Right lobe of liver (tissue), 6 donors: ENCODE measurements around the gene NEURL4. TPM values are rescaled to one million over a fixed set of nuclear protein-coding genes. Genes with fewer than 3 reads are reported as not detected.

Source experiments
- ATAC-seq, 4 donors: fragments of 200-7000 bp; cut with Tn5 transposase; one replicate each; pipeline ENCODE4 v1.9.1; 2020; ENCODE audit warnings: mild to moderate bottlenecking in 4 of 4, moderate library complexity in 4 of 4
- DNase-seq, 3 donors: peaks; one replicate each; pipeline ENCODE4 v3.0.0-alpha.2; 2020
- H3K27ac ChIP-seq, 3 donors: fragments of 200-600 bp; one replicate each; pipeline ENCODE4 v1.8.0; 2022
- H3K27me3 ChIP-seq, 2 donors: fragments of 200-600 bp; one replicate each; pipeline ENCODE4 v1.8.0; 2022
- H3K36me3 ChIP-seq, 4 donors: fragments of 200-600 bp; sonication (generic) in 1 of 4; one replicate each; pipeline versions ENCODE4 v1.5.1 to v1.8.0; 2017 to 2022; ENCODE audit warnings: control low read depth in 1 of 4
- H3K4me1 ChIP-seq, 4 donors: fragments of 200-600 bp; sonication (generic) in 1 of 4; one replicate each; pipeline versions ENCODE4 v1.5.1 to v1.8.0; 2017 to 2022; ENCODE audit warnings: control low read depth in 1 of 4
- H3K4me3 ChIP-seq, 3 donors: fragments of 200-600 bp; one replicate each; pipeline ENCODE4 v1.8.0; 2022
- H3K9me3 ChIP-seq, 4 donors: fragments of 200-600 bp; sonication (generic) in 1 of 4; one replicate each; pipeline versions ENCODE4 v1.5.1 to v1.8.0; 2017 to 2022; ENCODE audit warnings: control low read depth in 1 of 4
- CTCF ChIP-seq, 4 donors: fragments of 200-600 bp in 3 of 4; fragments of 450-650 bp in 1 of 4; IDR thresholded peaks; one replicate each; pipeline versions ENCODE4 v1.5.1 to v1.8.0; 2016 to 2022; ENCODE audit warnings: antibody characterized with exemption in 4 of 4, mild to moderate bottlenecking in 2 of 4
- POLR2A ChIP-seq: fragments of 450-650 bp; IDR thresholded peaks from one replicate; pipeline ENCODE4 v1.6.1; 2017; ENCODE audit warnings: antibody characterized with exemption, mild to moderate bottlenecking
- WGBS: methylation state at CpG from one replicate; pipeline ENCODE4 v1.1.6; 2018; ENCODE audit warnings: low coverage, low lambda C conversion rate; ENCODE audit not compliant: insufficient coverage; ENCODE audit errors: missing lambda C conversion rate; 5-methylcytosine and 5-hydroxymethylcytosine counted together
- intact Hi-C, 2 donors: fragments of 100-400 bp; cut with DNase I; formaldehyde crosslinking; loops; one replicate each; pipeline versions ENCODE4 v1.11.2 to v1.14.1; 2022
- total RNA-seq, 6 experiments: library from RNA; depleted of rRNA in 2 of 6; stranded (reverse); fragments of >200 nt in 2 of 6; fragmentation: NEBNext Ultra II Directional in 3 of 6; extraction: Animal tissue kit (Norgen Biotek cat#: 25700) in 3 of 6; gene quantifications; one replicate each; pipeline versions ENCODE4 v1.1.0 to v1.2.4, GENCODE V29; 2016 to 2023
- donor health status: DM: no; HTN: yes; CAD: no.
- donor health status: DM: no; HTN: no; CAD: no.
- donor health status: DM: no; HTN: no; CAD: no.
- donor health status: DM: no; HTN: yes; CAD: no.
- donor health status: DM: no; HTN: yes; CAD: no.

The NEURL4 gene
- total RNA-seq, 6 experiments from 2014 or later: 4.2 to 22.1 (median 10.8) TPM

DNA sequence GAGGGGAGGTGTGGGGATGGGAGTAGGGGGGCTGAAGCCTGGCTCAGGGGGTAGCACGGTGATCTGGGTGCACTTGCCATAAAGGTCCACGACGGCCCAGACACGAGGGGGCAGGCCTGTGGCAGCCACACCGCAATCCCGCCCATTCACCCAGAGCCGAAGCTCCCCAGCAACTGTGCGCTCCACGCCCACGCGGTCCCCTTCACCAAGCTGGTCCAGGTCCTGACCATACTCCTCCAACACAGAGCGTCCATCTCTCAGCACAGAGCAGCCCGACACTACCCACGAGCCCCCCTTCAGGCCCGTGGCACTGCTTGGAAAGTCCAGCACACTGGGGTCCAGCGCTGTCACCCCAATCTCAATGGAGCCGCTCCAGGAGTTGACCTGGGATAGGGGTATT lies 1.6 kb downstream of the NEURL4 start:
- intact Hi-C loops: no loop called here
- DNase-seq: no peak

DNA sequence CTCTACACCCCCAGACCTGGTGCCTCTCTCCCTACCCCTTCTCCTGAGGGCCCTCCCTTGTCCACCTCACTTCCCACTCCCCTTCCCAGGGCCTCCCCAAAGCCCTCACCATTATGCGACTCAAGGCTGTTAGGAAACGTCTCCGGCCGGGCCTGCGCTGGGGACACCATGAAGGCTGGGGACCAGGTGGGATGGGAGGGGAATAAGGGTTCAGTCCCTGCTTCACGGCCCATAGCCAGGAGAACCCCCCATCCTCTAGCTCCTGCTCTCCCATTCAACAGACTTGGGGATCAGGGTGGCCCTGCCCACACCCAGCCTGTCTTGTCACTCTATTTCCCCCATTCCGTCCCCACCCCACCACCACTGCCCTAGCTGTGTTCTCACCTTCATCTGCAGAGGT lies 2.1 kb downstream of the NEURL4 start:
- Histone ChIP-seq H3K36me3 (peaks cover 0 to 26% (median 9%) of the 10 kb centered on the region in 4 donors), H3K27ac (no peak overlapping the region), H3K4me1 (peaks cover 0 to 14% (median 3%) of the 10 kb centered on the region in 4 donors), H3K9me3 (no peaks in the 10 kb centered on the region), H3K4me3 (no peak overlapping the region), H3K27me3 (no peaks in the 10 kb centered on the region)
- 93% methylated on average over 6 of the region's 7 CpGs for WGBS
- TF ChIP-seq CTCF (IDR thresholded peaks at IDR 0.05) (no peak), POLR2A (no peak)
- intact Hi-C loops: no loop called here
- DNase-seq: no peak
- ATAC-seq: no peak

More for the DNA sequence above, 1.6 kb downstream of the NEURL4 start:
- H3K4me1 ChIP-seq: peaks cover 0 to 14% (median 3%) of the 10 kb centered on the region in 4 donors
- no peaks in the 10 kb centered on the region for H3K27me3 ChIP-seq
- H3K36me3 ChIP-seq: peaks cover 0 to 21% (median 7%) of the 10 kb centered on the region in 4 donors
- no peak overlapping the region for H3K4me3 ChIP-seq
- ATAC-seq: no peak
- H3K27ac ChIP-seq: no peak overlapping the region
- no CpG with 5 or more reads among the region's 17 CpGs for WGBS
- TF ChIP-seq POLR2A: no peak
- no peak for TF ChIP-seq CTCF (IDR thresholded peaks at IDR 0.05)
- no peaks in the 10 kb centered on the region for H3K9me3 ChIP-seq

- H3K4me3 ChIP-seq: no peak overlapping the region
- H3K27me3 ChIP-seq: no peaks in the 10 kb centered on the region
- DNase-seq (no peak), ATAC-seq (no peak)
- H3K4me1 ChIP-seq: peaks cover 0 to 14% (median 3%) of the 10 kb centered on the region in 4 donors
- no peak overlapping the region for H3K27ac ChIP-seq
- intact Hi-C loops: no loop called here
- H3K36me3 ChIP-seq: peaks cover 0 to 33% (median 9%) of the 10 kb centered on the region in 4 donors
- TF ChIP-seq CTCF (IDR thresholded peaks at IDR 0.05): no peak
- TF ChIP-seq POLR2A: no peak
- WGBS: 66% methylated on average over 3 of the region's 11 CpGs
- H3K9me3 ChIP-seq: no peaks in the 10 kb centered on the region
Observed at GRCh38 chr17:7326186-7326585, 2.9 kb downstream of the NEURL4 start.

- Histone ChIP-seq H3K9me3 (no peaks in the 10 kb centered on the region), H3K36me3 (peaks cover 0 to 42% (median 13%) of the 10 kb centered on the region in 4 donors), H3K27ac (no peak overlapping the region), H3K4me3 (no peak overlapping the region), H3K4me1 (peaks cover 0 to 7% (median 3%) of the 10 kb centered on the region in 4 donors), H3K27me3 (no peaks in the 10 kb centered on the region)
- WGBS: 94% methylated on average over 12 of the region's 19 CpGs
- no peak for ATAC-seq
- intact Hi-C loops: no loop called here
- no peak for DNase-seq
- TF ChIP-seq POLR2A: no peak
Observed at GRCh38 chr17:7325031-7325528, 4.1 kb downstream of the NEURL4 start.

DNA sequence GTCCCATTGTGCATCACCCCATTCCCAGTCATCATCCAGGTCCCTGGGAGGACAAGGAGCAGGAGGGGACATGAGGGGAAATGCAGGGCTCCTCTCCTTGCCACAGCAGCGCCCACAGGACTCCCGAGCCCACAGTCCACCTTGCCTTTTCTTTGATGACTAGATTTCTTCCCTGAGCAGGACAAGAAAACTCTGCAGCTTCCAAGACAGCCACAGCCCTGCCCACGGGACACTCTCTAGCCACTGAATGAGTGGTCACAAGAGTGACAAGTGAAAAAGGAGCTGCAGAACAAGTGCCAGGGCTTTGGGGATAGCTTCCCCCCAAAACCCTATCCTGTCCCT lies 4.7 kb downstream of the NEURL4 start:
- no peak for ATAC-seq
- Histone ChIP-seq H3K27me3 (no peaks in the 10 kb centered on the region), H3K4me1 (peaks cover 0 to 6% (median 3%) of the 10 kb centered on the region in 4 donors), H3K27ac (no peak overlapping the region), H3K36me3 (peaks cover 0 to 42% (median 13%) of the 10 kb centered on the region in 4 donors), H3K9me3 (no peaks in the 10 kb centered on the region), H3K4me3 (no peak overlapping the region)
- TF ChIP-seq CTCF (IDR thresholded peaks at IDR 0.05) (no peak), POLR2A (no peak)
- WGBS: 67% methylated on average over 1 of the region's 3 CpGs
- intact Hi-C loops: no loop called here
- no peak for DNase-seq
